BJ (cell line): Measurements from ENCODE around the gene TXN2. TPM values are rescaled to one million over a fixed set of nuclear protein-coding genes. Genes with fewer than 3 reads are reported as not detected.

Experiments
- CTCF ChIA-PET: fragments of 350-600 bp; formaldehyde crosslinking; extraction: SDS; loops from one replicate; lab custom pipeline; 2021; ENCODE audit warnings: antibody characterized with exemption, inconsistent platforms; lab: Yijun Ruan, JAX
- POLR2A ChIA-PET: fragments of 300-600 bp; sonication (Branson Sonifier 250); formaldehyde crosslinking; extraction: SDS; loops from one replicate; lab custom pipeline; 2021; ENCODE audit warnings: antibody characterized with exemption; lab: Charles Lee
- DNase-seq: peaks from one replicate; pipeline ENCODE4 v3.0.0-alpha.2; 2011; ENCODE audit warnings: low read depth
- H3K27me3 ChIP-seq: 2 replicates; pipeline ENCODE4 v1.6.0; 2011; ENCODE audit warnings: low read length; ENCODE audit not compliant: control insufficient read depth, insufficient read depth
- H3K36me3 ChIP-seq: 2 replicates; pipeline ENCODE4 v1.5.1; 2011; ENCODE audit warnings: low read length; ENCODE audit not compliant: control insufficient read depth, insufficient read depth
- H3K4me3 ChIP-seq: 2 replicates; pipeline ENCODE4 v1.5.1; 2011; ENCODE audit warnings: low read depth, mild to moderate bottlenecking, control low read depth, low read length
- polyA plus RNA-seq: library from polyadenylated mRNA; depleted of rRNA; stranded (reverse); fragments of >200 nt; gene quantifications from 2 replicates; pipeline ENCODE4 v1.2.3, GENCODE V29; 2011
- TF ChIP-seq, protein P1 (sequence below): IDR thresholded peaks from 2 replicates; pipeline ENCODE4 v1.5.1; 2011; ENCODE audit warnings: low read depth, mild to moderate bottlenecking, control low read depth, inconsistent platforms, low read length, moderate library complexity; ENCODE audit not compliant: insufficient read depth

The TXN2 gene
- polyA plus RNA-seq, 1 experiment: 192 TPM

DNA sequence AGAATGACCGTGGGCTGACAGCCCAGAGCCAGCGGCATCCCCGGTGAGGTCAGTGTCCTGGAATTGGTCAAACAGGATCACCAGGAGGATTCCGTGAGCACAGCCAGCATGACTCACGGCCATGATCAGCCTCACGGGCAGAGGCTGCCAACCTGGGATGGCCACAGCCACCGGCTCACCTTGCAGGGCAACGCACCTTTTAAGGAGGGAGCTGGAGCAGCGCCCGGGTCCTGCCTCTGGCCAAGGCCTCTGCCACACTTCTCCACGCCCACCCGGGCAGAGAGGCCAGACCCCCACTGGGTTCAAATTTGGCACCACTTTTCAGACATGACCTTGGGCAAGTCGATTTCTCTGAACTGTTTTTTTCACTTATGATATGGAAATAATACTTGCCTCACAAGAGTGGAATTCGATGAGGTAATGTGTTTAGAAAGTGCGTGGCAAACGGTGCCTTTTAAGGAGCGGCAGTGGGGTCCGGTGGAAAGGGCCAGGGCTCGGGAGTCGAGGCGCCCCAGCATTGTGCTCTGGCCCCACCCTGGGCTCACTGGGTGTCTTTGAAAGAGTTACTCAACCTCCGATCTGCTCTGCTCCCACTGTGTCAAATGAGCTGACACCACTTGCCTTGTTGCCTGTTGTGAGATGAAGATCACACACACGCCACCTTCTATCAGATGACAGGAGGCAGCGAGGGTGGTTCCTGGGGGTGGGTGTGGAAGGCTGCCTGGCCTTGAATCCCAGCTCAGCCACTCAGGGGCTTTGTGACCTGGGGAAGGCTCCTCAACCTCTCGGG lies 16.0 kb downstream of the TXN2 start:
- CTCF ChIA-PET: interaction anchor here (1.6 to 2.2 kb wide), 2 partner anchors 10 to 165 kb away, joined by 4 to 6 read pairs; no protein-coding TSS in a partner anchor
- POLR2A ChIA-PET: no interaction called here
- Histone ChIP-seq H3K36me3 (peaks cover 2% of the 10 kb centered on the region), H3K27me3 (no peaks in the 10 kb centered on the region), H3K4me3 (no peak overlapping the region)
- TF ChIP-seq, protein P1, sequence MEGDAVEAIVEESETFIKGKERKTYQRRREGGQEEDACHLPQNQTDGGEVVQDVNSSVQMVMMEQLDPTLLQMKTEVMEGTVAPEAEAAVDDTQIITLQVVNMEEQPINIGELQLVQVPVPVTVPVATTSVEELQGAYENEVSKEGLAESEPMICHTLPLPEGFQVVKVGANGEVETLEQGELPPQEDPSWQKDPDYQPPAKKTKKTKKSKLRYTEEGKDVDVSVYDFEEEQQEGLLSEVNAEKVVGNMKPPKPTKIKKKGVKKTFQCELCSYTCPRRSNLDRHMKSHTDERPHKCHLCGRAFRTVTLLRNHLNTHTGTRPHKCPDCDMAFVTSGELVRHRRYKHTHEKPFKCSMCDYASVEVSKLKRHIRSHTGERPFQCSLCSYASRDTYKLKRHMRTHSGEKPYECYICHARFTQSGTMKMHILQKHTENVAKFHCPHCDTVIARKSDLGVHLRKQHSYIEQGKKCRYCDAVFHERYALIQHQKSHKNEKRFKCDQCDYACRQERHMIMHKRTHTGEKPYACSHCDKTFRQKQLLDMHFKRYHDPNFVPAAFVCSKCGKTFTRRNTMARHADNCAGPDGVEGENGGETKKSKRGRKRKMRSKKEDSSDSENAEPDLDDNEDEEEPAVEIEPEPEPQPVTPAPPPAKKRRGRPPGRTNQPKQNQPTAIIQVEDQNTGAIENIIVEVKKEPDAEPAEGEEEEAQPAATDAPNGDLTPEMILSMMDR: no peak
- DNase-seq: no peak

DNA sequence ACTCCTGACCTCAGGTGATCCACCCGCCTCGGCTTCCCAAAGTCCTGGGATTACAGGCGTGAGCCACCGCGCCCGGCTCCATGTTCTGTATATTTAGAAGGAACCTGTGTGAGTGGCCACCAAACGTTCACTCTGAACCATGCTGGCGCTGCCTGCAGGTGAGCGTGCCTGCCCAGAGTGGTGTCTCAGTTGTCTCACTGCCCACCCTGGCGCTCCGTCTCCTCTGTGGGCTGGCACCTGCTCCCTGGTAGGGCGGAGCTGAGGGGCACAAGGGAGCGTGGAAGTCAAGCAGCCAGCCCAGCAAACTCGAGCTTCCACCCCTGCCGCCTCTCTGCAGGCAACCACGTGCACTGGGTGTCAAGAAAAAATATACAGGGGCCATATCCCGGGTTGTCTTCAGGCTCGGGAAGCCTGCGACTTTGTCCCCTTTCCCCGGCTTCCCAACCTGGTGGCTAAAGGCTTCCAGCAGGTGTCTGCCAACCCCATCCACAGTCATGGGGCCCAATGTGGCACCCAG lies 16.7 kb downstream of the TXN2 start:
- H3K27me3 ChIP-seq: no peaks in the 10 kb centered on the region
- no peak overlapping the region for H3K4me3 ChIP-seq
- ChIA-PET CTCF (no interaction called here), POLR2A (no interaction called here)
- no peak for DNase-seq
- peaks cover 2% of the 10 kb centered on the region for H3K36me3 ChIP-seq
- TF ChIP-seq, protein P1: no peak

GRCh38 chr22:36463783-36464184 lies 17.7 kb downstream of the TXN2 start:
- POLR2A ChIA-PET: no interaction called here
- DNase-seq: no peak
- Histone ChIP-seq H3K4me3 (no peak overlapping the region), H3K27me3 (no peaks in the 10 kb centered on the region), H3K36me3 (no peaks in the 10 kb centered on the region)
- TF ChIP-seq, protein P1: no peak
- CTCF ChIA-PET: interaction anchor here (0.5 to 0.8 kb wide), 2 partner anchors 18 to 163 kb away, joined by 3 read pairs; no protein-coding TSS in a partner anchor

GRCh38 chr22:36461665-36462649 lies 19.5 kb downstream of the TXN2 start:
- TF ChIP-seq, protein P1: no peak
- no peak for DNase-seq
- Histone ChIP-seq H3K4me3 (no peak overlapping the region), H3K36me3 (no peaks in the 10 kb centered on the region), H3K27me3 (no peaks in the 10 kb centered on the region)
- ChIA-PET CTCF (interaction anchor here (1.4 to 2.1 kb wide), 2 partner anchors 9 to 161 kb away, joined by 4 to 11 read pairs; no protein-coding TSS in a partner anchor), POLR2A (no interaction called here)
